Smooth muscle cell (in vitro differentiated cells): ENCODE measurements around the gene CARD9. TPM values are rescaled to one million over a fixed set of nuclear protein-coding genes. Genes with fewer than 3 reads are reported as not detected.

Experiments used
- DNase-seq: peaks from one replicate; lab custom pipeline; 2025; ENCODE audit not compliant: unreplicated experiment; lab: John Stamatoyannopoulos, UW
- H2AFZ ChIP-seq: fragments of 200-600 bp; sonication (generic); 2 replicates; pipeline ENCODE4 v1.6.0; 2016; ENCODE audit warnings: antibody characterized with exemption, low read depth, mild to moderate bottlenecking
- H3F3A ChIP-seq: fragments of 200-600 bp; sonication (generic); 2 replicates; pipeline ENCODE4 v1.6.0; 2017; ENCODE audit warnings: antibody characterized with exemption, low read depth
- H3K27ac ChIP-seq: fragments of 200-600 bp; sonication (generic); 2 replicates; pipeline ENCODE4 v1.5.1; 2016; ENCODE audit warnings: low read depth, mild to moderate bottlenecking
- H3K27me3 ChIP-seq: fragments of 200-600 bp; sonication (generic); 2 replicates; pipeline ENCODE4 v1.6.1; 2016; ENCODE audit warnings: low read depth, mild to moderate bottlenecking
- H3K36me3 ChIP-seq: fragments of 200-600 bp; sonication (generic); 2 replicates; pipeline ENCODE4 v1.5.1; 2016; ENCODE audit warnings: low read depth
- H3K4me1 ChIP-seq: fragments of 200-600 bp; sonication (generic); 2 replicates; pipeline ENCODE4 v1.5.1; 2016; ENCODE audit warnings: low read depth
- H3K4me2 ChIP-seq: fragments of 200-600 bp; sonication (generic); 2 replicates; pipeline ENCODE4 v1.6.0; 2016; ENCODE audit warnings: mild to moderate bottlenecking
- H3K4me3 ChIP-seq: fragments of 200-600 bp; sonication (generic); 2 replicates; pipeline ENCODE4 v1.5.1; 2016; ENCODE audit warnings: mild to moderate bottlenecking
- H3K79me2 ChIP-seq: fragments of 200-600 bp; sonication (generic); 2 replicates; pipeline ENCODE4 v1.6.0; 2016; ENCODE audit warnings: low read depth, mild to moderate bottlenecking
- H3K9ac ChIP-seq: fragments of 200-600 bp; sonication (generic); 2 replicates; pipeline ENCODE4 v1.6.0; 2016; ENCODE audit warnings: low read depth
- H3K9me3 ChIP-seq: fragments of 200-600 bp; sonication (generic); replicated peaks from 2 replicates; pipeline ENCODE4 v1.5.1; 2016; ENCODE audit warnings: low read depth
- H4K20me1 ChIP-seq: fragments of 200-600 bp; sonication (generic); 2 replicates; pipeline ENCODE4 v1.6.0; 2016; ENCODE audit warnings: low read depth
- WGBS: methylation state at CpG from one replicate; pipeline ENCODE4 v1.1.7; 2016; ENCODE audit warnings: low lambda C conversion rate; 5-methylcytosine and 5-hydroxymethylcytosine counted together
- polyA plus RNA-seq: library from polyadenylated mRNA; unstranded; fragments of >200 nt; fragmentation: Nextera tagmentation; extraction: Ambion mirVana; gene quantifications from 2 replicates; pipeline ENCODE4 v1.2.1, GENCODE V29; 2016
- total RNA-seq: library from RNA; depleted of rRNA; stranded (reverse); fragments of >200 nt; gene quantifications from 2 replicates; pipeline ENCODE4 v1.2.3, GENCODE V29; 2014
- TF ChIP-seq, protein P1 (sequence below): fragments of 200-600 bp; sonication (generic); IDR thresholded peaks from 2 replicates; pipeline ENCODE4 v1.5.1; 2017; ENCODE audit warnings: borderline replicate concordance, mild to moderate bottlenecking, antibody characterized with exemption; ENCODE audit not compliant: insufficient read depth, poor library complexity, severe bottlenecking

CARD9 gene
- total and polyA plus RNA-seq, 2 experiments from 2014 or later: 1.2 to 1.9 TPM

DNA sequence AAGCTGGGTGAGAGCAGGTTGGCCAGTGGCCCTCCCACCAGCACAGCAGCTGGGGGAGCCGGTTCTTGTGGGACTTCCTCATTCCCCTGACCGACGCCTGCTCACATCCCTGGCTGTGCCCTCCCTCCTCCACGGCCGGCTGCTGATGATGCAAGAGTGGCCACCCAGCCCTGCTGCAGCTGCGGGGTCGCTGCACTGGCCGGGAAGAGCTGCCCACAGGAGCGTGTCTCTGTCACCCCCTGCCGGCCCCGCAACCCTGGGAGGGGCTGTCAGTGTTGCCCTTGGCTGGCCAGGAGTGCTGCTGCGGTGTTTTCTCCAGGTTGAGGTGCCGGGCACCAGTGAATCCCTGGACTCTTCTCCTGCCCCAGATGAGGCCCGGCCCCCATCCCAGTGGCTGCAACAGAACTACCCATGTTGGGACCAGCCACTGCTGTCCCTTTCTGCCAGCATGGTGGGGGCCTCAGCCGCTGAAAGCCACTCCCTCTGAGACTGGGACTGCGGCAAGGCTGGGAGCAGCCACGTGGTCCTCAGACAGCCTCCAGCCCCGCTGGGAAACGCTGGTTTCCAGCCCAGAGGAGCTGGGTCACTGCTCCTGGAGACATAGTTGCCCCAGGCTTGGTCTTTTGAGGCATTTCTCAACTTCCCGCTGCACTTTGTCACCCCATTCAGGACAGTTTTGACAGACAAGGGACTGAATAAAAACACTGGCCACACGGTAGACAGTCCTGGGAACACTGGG, 739 bp downstream of the CARD9 start:
- WGBS: 24% methylated on average over 21 of the region's 21 CpGs
- H3K27ac ChIP-seq: no peak overlapping the region

DNA sequence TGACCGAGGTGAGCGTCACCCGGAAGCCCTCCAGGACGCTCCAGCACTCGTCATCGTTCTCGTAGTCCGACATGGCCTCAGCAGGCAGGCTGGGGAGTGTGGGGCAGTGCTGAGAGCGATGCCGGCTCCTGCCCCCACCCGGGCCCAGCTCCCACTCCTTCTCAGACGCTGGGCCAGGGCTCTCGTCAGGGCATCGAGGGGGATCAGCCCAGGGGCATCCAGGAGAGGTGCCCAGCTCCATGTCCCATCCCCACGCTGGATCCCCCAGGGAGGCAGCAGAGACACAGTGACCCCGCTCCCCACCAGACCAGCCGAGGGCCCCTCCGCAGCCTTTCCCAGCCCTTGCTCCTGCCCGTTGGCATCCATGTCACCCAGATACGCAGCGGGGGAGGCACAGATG, 1.5 kb downstream of the CARD9 start:
- no peak overlapping the region for H3K9ac ChIP-seq
- TF ChIP-seq, protein P1, sequence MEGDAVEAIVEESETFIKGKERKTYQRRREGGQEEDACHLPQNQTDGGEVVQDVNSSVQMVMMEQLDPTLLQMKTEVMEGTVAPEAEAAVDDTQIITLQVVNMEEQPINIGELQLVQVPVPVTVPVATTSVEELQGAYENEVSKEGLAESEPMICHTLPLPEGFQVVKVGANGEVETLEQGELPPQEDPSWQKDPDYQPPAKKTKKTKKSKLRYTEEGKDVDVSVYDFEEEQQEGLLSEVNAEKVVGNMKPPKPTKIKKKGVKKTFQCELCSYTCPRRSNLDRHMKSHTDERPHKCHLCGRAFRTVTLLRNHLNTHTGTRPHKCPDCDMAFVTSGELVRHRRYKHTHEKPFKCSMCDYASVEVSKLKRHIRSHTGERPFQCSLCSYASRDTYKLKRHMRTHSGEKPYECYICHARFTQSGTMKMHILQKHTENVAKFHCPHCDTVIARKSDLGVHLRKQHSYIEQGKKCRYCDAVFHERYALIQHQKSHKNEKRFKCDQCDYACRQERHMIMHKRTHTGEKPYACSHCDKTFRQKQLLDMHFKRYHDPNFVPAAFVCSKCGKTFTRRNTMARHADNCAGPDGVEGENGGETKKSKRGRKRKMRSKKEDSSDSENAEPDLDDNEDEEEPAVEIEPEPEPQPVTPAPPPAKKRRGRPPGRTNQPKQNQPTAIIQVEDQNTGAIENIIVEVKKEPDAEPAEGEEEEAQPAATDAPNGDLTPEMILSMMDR: no peak
- no peaks in the 10 kb centered on the region for H3K79me2 ChIP-seq
- no peak overlapping the region for H3K4me3 ChIP-seq
- H2AFZ ChIP-seq: no peak overlapping the region
- H3K4me1 ChIP-seq: peaks cover 12% of the 10 kb centered on the region
- H3K9me3 ChIP-seq: no peaks in the 10 kb centered on the region
- no peaks in the 10 kb centered on the region for H3K27me3 ChIP-seq
- DNase-seq: no peak
- 96% methylated on average over 21 of the region's 21 CpGs for WGBS
- no peaks in the 10 kb centered on the region for H3K36me3 ChIP-seq
- no peaks in the 10 kb centered on the region for H3F3A ChIP-seq
- H3K27ac ChIP-seq: no peak overlapping the region
- H3K4me2 ChIP-seq: peak overlapping the region; percentile 60
- H4K20me1 ChIP-seq: no peaks in the 10 kb centered on the region

More for the DNA sequence above, 739 bp downstream of the CARD9 start:
- Histone ChIP-seq H3K4me1 (peaks cover 12% of the 10 kb centered on the region), H3K4me3 (no peak overlapping the region), H2AFZ (no peak overlapping the region), H3K4me2 (peak overlapping the region; percentile 60), H3K79me2 (no peaks in the 10 kb centered on the region), H3K36me3 (no peaks in the 10 kb centered on the region), H3K27me3 (no peaks in the 10 kb centered on the region), H3F3A (no peaks in the 10 kb centered on the region), H3K9ac (no peak overlapping the region), H4K20me1 (no peaks in the 10 kb centered on the region), H3K9me3 (no peaks in the 10 kb centered on the region)
- DNase-seq: peak; percentile 19
- TF ChIP-seq, protein P1: peak; percentile 11

DNA sequence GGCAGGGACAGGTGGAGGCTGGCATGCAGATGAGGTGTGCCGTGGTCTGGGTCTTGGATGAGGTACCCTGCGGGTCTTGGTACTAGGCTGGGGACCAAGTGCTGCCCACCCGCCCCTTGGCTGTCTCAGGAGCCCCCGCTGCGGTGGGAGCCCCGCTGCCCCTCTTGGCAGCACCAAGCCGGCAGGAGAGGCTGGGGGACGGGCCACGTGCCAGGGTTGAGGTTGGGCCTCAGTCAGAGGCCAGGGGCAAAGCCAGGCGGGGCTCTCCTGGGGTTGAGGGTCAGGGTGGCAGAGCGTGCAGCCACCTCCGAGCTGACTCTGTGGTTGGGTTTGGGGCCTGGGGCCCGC, 2.0 kb downstream of the CARD9 start:
- no peaks in the 10 kb centered on the region for H3K36me3 ChIP-seq
- no peaks in the 10 kb centered on the region for H3K79me2 ChIP-seq
- H3K4me1 ChIP-seq: peaks cover 12% of the 10 kb centered on the region
- H3F3A ChIP-seq: no peaks in the 10 kb centered on the region
- H3K27me3 ChIP-seq: no peaks in the 10 kb centered on the region
- no peak overlapping the region for H2AFZ ChIP-seq
- H3K27ac ChIP-seq: no peak overlapping the region
- DNase-seq: no peak
- TF ChIP-seq, protein P1: no peak
- H3K4me3 ChIP-seq: no peak overlapping the region
- H4K20me1 ChIP-seq: no peaks in the 10 kb centered on the region
- no peak overlapping the region for H3K4me2 ChIP-seq
- H3K9me3 ChIP-seq: no peaks in the 10 kb centered on the region
- WGBS: 97% methylated on average over 10 of the region's 13 CpGs
- no peak overlapping the region for H3K9ac ChIP-seq
